Measurements from ENCODE around the gene RAD23A. TPM values are rescaled to one million over a fixed set of nuclear protein-coding genes. Genes with fewer than 3 reads are reported as not detected.

RAD23A gene
- total and polyA plus RNA-seq, 9 of the 15 experiments (the other 6 are each of a cell fraction or from before 2014, with no cell fraction given): 9.5 to 181 (median 101) TPM

GRCh38 chr19:12945479-12946091, at the start of gene RAD23A (continued):
- TF ChIP-seq NR2C1 (IDR thresholded peaks at IDR 0.05): peak; percentile 97
- peak; percentile 97 for TF ChIP-seq NR2C1 (tag; IDR thresholded peaks at IDR 0.05)
- TF ChIP-seq HNRNPH1 (optimal IDR thresholded peaks at IDR 0.05; ENCODE audit: low read depth, low read length): no peak
- no peak for TF ChIP-seq ZKSCAN8 (CRISPR knock-in tag; IDR thresholded peaks at IDR 0.05)
- TF ChIP-seq THRB (CRISPR knock-in tag; conservative IDR thresholded peaks at IDR 0.05): peak; percentile 91
- peak; percentile 85 for TF ChIP-seq C11orf30 (IDR thresholded peaks at IDR 0.05; ENCODE audit: low read depth)
- TF ChIP-seq E2F4 (CRISPR knock-in tag; IDR thresholded peaks at IDR 0.05; ENCODE audit: low read depth): peak; percentile 89
- no peak for TF ChIP-seq HIVEP1 (CRISPR knock-in tag; IDR thresholded peaks at IDR 0.05)
- no peak for TF ChIP-seq TRIM25 (IDR thresholded peaks at IDR 0.05; ENCODE audit: borderline replicate concordance)
- no peak for TF ChIP-seq E4F1 (CRISPR knock-in tag; IDR thresholded peaks at IDR 0.05; ENCODE audit: borderline replicate concordance)
- TF ChIP-seq ZBTB8A (IDR thresholded peaks at IDR 0.05; ENCODE audit: partially characterized antibody): no peak
- no peak for TF ChIP-seq CC2D1A (IDR thresholded peaks at IDR 0.05)
- TF ChIP-seq EGR1 (conservative IDR thresholded peaks at IDR 0.05): peak; percentile 46; the same call in 1 of the 2 replicates
- TF ChIP-seq MTA2 (IDR thresholded peaks at IDR 0.05; ENCODE audit: low read depth): no peak
- TF ChIP-seq SAFB (IDR thresholded peaks at IDR 0.05; ENCODE audit: borderline replicate concordance, low read depth, low read length): no peak
- TF ChIP-seq SIN3B (IDR thresholded peaks at IDR 0.05; ENCODE audit: low read depth): peak; percentile 83
- no peak for TF ChIP-seq ZNF655 (CRISPR knock-in tag; IDR thresholded peaks at IDR 0.05)
- TF ChIP-seq ZNF3 (CRISPR knock-in tag; IDR thresholded peaks at IDR 0.05): no peak
- TF ChIP-seq PRMT5 (CRISPR knock-in tag; IDR thresholded peaks at IDR 0.05): no peak
- TF ChIP-seq ZNF444 (CRISPR knock-in tag; IDR thresholded peaks at IDR 0.05): peak; percentile 46; the same call in 1 of the 2 replicates
- peak; percentile 35; the same call in 1 of the 2 replicates for TF ChIP-seq MEF2D (tag; conservative IDR thresholded peaks at IDR 0.05; ENCODE audit: low read depth)
- TF ChIP-seq NFATC3 (IDR thresholded peaks at IDR 0.05): no peak
- TF ChIP-seq TARDBP (IDR thresholded peaks at IDR 0.05): peak; percentile 98

Measured in K562 (cell line).